Measurements from ENCODE around the gene ADRM1. TPM values are rescaled to one million over a fixed set of nuclear protein-coding genes. Genes with fewer than 3 reads are reported as not detected.

ADRM1 gene
- total RNA-seq, 1 experiment from 2014 or later, result 160 TPM

GRCh38 chr20:62300319-62300718, 2.5 kb upstream of the ADRM1 start:
- DNase-seq (ENCODE audit: low spot score), result no peak
- no peaks in the 10 kb centered on the region for H3K9me3 Mint-ChIP-seq
- no peak for TF ChIP-seq RORB (CRISPR knock-in tag; IDR thresholded peaks at IDR 0.05)
- TF ChIP-seq TCF7 (CRISPR knock-in tag; IDR thresholded peaks at IDR 0.05; ENCODE audit: low read depth), result no peak
- TF ChIP-seq, protein P1, sequence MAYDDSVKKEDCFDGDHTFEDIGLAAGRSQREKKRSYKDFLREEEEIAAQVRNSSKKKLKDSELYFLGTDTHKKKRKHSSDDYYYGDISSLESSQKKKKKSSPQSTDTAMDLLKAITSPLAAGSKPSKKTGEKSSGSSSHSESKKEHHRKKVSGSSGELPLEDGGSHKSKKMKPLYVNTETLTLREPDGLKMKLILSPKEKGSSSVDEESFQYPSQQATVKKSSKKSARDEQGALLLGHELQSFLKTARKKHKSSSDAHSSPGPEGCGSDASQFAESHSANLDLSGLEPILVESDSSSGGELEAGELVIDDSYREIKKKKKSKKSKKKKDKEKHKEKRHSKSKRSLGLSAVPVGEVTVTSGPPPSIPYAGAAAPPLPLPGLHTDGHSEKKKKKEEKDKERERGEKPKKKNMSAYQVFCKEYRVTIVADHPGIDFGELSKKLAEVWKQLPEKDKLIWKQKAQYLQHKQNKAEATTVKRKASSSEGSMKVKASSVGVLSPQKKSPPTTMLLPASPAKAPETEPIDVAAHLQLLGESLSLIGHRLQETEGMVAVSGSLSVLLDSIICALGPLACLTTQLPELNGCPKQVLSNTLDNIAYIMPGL (CRISPR knock-in tag; IDR thresholded peaks at IDR 0.05), result no peak
- no peak for TF ChIP-seq ZBTB21 (CRISPR knock-in tag; IDR thresholded peaks at IDR 0.05; ENCODE audit: borderline replicate concordance)
- TF ChIP-seq, protein P2, sequence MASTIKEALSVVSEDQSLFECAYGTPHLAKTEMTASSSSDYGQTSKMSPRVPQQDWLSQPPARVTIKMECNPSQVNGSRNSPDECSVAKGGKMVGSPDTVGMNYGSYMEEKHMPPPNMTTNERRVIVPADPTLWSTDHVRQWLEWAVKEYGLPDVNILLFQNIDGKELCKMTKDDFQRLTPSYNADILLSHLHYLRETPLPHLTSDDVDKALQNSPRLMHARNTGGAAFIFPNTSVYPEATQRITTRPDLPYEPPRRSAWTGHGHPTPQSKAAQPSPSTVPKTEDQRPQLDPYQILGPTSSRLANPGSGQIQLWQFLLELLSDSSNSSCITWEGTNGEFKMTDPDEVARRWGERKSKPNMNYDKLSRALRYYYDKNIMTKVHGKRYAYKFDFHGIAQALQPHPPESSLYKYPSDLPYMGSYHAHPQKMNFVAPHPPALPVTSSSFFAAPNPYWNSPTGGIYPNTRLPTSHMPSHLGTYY (CRISPR knock-in tag; IDR thresholded peaks at IDR 0.05), result no peak
- TF ChIP-seq ZNF512 (CRISPR knock-in tag; IDR thresholded peaks at IDR 0.05; ENCODE audit: borderline replicate concordance), result no peak
- TF ChIP-seq ZNF532 (CRISPR knock-in tag; IDR thresholded peaks at IDR 0.05; ENCODE audit: borderline replicate concordance), result no peak
- no peak for TF ChIP-seq SP1 (CRISPR knock-in tag; conservative IDR thresholded peaks at IDR 0.05)
- TF ChIP-seq, protein P3, sequence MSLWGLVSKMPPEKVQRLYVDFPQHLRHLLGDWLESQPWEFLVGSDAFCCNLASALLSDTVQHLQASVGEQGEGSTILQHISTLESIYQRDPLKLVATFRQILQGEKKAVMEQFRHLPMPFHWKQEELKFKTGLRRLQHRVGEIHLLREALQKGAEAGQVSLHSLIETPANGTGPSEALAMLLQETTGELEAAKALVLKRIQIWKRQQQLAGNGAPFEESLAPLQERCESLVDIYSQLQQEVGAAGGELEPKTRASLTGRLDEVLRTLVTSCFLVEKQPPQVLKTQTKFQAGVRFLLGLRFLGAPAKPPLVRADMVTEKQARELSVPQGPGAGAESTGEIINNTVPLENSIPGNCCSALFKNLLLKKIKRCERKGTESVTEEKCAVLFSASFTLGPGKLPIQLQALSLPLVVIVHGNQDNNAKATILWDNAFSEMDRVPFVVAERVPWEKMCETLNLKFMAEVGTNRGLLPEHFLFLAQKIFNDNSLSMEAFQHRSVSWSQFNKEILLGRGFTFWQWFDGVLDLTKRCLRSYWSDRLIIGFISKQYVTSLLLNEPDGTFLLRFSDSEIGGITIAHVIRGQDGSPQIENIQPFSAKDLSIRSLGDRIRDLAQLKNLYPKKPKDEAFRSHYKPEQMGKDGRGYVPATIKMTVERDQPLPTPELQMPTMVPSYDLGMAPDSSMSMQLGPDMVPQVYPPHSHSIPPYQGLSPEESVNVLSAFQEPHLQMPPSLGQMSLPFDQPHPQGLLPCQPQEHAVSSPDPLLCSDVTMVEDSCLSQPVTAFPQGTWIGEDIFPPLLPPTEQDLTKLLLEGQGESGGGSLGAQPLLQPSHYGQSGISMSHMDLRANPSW (CRISPR knock-in tag; conservative IDR thresholded peaks at IDR 0.05; ENCODE audit: low read depth), result no peak
- TF ChIP-seq ZNF232 (CRISPR knock-in tag; IDR thresholded peaks at IDR 0.05), result no peak
- CTCF ChIA-PET, result interaction anchor here (0.9 to 2.9 kb wide), 8 partner anchors 39 to 272 kb away, joined by 3 to 11 read pairs (median 3); no protein-coding TSS in a partner anchor
- H3K27me3 Mint-ChIP-seq (ENCODE audit: low read depth), result no peaks in the 10 kb centered on the region
- H3K27ac Mint-ChIP-seq, result peak overlapping the region; percentile 72; the same call in 1 of the 2 replicates
- POLR2A ChIA-PET, result no interaction called here
- peaks cover 20% of the 10 kb centered on the region for H3K36me3 Mint-ChIP-seq
- H3K4me3 Mint-ChIP-seq, result no peak overlapping the region
- peaks cover 15% of the 10 kb centered on the region for H3K4me1 Mint-ChIP-seq
- no peak for ATAC-seq

DNA sequence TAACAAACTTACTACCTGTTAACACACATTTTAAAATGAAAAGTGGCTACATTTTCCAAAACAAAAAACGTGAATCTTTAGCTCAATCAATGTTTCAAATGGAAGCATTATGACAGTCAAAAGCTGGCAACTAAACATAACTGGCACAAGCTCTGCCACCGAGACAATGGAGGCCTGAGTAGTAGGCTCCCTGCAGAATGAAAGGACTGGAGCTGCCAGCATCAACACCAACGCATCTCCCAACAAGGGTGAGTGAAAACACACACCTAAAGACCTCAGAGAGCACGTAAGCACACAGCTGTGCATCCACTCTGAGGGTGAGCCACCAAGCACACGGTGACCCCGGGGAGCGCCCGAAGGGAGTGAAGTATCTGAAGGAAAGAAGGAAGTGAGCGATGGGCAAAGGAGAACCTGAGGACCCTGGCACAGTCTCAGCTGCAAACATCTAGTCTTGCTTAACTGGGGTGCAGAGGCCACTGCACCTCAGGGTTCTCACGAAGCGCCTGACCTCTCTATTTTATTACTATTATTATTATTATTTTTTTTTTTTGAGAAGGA, 1.6 kb upstream of the ADRM1 start:
- no peak for ATAC-seq
- POLR2A ChIA-PET, result no interaction called here
- CTCF ChIA-PET, result interaction anchor here (0.6 to 1.7 kb wide), 9 partner anchors 40 to 1329 kb away, joined by 3 to 6 read pairs (median 3); no protein-coding TSS in a partner anchor
- TF ChIP-seq ZNF416 (CRISPR knock-in tag; IDR thresholded peaks at IDR 0.05), result no peak
- TF ChIP-seq ZNF396 (CRISPR knock-in tag; IDR thresholded peaks at IDR 0.05; ENCODE audit: borderline replicate concordance), result no peak
- TF ChIP-seq, protein P4, sequence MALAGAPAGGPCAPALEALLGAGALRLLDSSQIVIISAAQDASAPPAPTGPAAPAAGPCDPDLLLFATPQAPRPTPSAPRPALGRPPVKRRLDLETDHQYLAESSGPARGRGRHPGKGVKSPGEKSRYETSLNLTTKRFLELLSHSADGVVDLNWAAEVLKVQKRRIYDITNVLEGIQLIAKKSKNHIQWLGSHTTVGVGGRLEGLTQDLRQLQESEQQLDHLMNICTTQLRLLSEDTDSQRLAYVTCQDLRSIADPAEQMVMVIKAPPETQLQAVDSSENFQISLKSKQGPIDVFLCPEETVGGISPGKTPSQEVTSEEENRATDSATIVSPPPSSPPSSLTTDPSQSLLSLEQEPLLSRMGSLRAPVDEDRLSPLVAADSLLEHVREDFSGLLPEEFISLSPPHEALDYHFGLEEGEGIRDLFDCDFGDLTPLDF (CRISPR knock-in tag; IDR thresholded peaks at IDR 0.05), result no peak
- no peak for TF ChIP-seq ATF1 (CRISPR knock-in tag; IDR thresholded peaks at IDR 0.05)
- no peak for TF ChIP-seq ZNF121 (CRISPR knock-in tag; IDR thresholded peaks at IDR 0.05)
- no peak for TF ChIP-seq TEAD1 (CRISPR knock-in tag; IDR thresholded peaks at IDR 0.05)
- TF ChIP-seq, protein P5, sequence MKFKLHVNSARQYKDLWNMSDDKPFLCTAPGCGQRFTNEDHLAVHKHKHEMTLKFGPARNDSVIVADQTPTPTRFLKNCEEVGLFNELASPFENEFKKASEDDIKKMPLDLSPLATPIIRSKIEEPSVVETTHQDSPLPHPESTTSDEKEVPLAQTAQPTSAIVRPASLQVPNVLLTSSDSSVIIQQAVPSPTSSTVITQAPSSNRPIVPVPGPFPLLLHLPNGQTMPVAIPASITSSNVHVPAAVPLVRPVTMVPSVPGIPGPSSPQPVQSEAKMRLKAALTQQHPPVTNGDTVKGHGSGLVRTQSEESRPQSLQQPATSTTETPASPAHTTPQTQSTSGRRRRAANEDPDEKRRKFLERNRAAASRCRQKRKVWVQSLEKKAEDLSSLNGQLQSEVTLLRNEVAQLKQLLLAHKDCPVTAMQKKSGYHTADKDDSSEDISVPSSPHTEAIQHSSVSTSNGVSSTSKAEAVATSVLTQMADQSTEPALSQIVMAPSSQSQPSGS (CRISPR knock-in tag; IDR thresholded peaks at IDR 0.05; ENCODE audit: borderline replicate concordance, low read depth), result no peak
- no peak for TF ChIP-seq CBFB (CRISPR knock-in tag; IDR thresholded peaks at IDR 0.05; ENCODE audit: low read depth)

More for the DNA sequence above, 1.6 kb upstream of the ADRM1 start:
- no peaks in the 10 kb centered on the region for H3K27me3 Mint-ChIP-seq (ENCODE audit: low read depth)
- H3K36me3 Mint-ChIP-seq, result peaks cover 21% of the 10 kb centered on the region
- H3K4me1 Mint-ChIP-seq, result peaks cover 18% of the 10 kb centered on the region
- peak overlapping the region; percentile 96 for H3K27ac Mint-ChIP-seq
- H3K4me3 Mint-ChIP-seq, result peak overlapping the region; percentile 77
- no peak for DNase-seq (ENCODE audit: low spot score)
- no peaks in the 10 kb centered on the region for H3K9me3 Mint-ChIP-seq
